ENCODE results near the gene BBS9. TPM values are rescaled to one million over a fixed set of nuclear protein-coding genes. Genes with fewer than 3 reads are reported as not detected.

The BBS9 gene
- total RNA-seq, 1 experiment from 2014 or later, result 16.1 TPM

DNA sequence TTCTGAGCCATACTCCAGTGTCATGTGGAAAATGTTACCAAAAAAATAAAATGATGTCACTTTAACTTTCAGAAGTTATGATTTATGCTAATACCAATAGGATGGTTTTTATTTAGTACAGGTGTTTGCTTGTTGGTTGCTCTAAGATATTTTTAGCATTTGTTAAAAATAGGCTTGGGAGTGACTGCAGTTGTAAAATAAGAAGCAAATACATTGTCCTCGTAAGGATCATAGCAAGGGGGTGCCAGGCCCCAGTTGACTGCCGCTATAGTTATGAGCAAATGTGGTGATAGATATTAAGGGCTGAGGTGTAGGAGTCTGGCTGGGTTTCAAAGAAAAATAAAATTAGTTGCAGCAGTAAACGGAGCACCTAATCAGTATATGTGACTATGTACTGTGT lies 421.6 kb downstream of the BBS9 start:
- DNase-seq (ENCODE audit: low read depth), result no peak

DNA sequence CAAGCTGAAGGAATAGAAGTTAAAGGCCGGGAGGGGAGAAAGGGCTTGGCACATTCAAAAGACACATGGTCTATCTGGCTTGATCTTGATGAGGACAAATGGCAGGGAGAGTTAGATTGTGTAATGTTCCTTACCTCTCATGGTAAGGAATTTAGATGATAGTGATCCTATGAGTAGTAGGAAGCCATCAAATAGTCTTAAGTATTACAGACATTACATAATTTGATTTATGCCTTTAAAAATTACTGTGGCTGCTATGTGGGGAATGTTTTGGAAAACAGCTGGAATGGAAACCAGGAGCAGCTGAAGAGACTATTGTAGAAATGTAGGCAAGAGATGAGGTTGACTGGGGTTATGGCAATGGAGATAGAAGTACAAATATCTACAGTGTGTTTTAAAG lies 424.7 kb downstream of the BBS9 start:
- DNase-seq (ENCODE audit: low read depth), result no peak

DNA sequence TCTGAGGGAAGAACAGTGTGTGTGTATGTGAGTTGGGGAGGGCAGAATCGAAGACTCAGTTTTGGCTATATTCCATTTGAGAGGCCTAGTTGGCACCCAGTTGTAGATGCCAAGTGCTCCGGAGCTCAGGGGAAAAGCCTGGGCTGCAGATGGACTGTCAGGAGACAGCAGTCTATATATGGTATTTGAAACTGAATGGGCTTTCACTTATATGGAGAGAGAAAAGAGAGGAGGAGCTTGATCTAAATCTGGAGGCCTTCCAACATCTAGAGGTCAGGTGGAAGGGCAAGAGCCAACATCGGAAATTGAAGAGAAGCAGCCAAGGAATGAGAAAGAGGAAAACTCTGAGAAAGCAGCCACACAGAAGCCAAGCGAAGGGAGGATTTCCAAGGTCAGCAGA lies 425.2 kb downstream of the BBS9 start:
- no peak for DNase-seq (ENCODE audit: low read depth)

DNA sequence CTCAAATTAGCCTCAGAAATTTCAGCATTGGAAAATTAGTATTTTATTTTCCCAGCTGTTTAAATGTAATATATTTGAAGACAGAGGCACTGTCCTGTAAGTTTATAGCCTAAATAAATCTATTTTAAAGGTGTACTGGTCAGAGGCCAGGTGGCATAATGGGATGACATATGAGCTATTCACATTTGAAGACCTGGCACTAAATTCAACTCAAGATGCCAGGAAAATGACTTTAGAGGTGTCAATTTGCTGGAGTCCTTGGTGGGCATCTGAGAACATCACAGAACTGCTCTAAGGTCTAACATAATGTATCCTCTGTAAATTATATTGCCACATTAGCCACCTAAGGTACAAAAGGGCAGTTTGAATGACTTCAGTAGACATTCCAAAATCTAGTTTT lies 427.1 kb downstream of the BBS9 start:
- DNase-seq (ENCODE audit: low read depth), result no peak

DNA sequence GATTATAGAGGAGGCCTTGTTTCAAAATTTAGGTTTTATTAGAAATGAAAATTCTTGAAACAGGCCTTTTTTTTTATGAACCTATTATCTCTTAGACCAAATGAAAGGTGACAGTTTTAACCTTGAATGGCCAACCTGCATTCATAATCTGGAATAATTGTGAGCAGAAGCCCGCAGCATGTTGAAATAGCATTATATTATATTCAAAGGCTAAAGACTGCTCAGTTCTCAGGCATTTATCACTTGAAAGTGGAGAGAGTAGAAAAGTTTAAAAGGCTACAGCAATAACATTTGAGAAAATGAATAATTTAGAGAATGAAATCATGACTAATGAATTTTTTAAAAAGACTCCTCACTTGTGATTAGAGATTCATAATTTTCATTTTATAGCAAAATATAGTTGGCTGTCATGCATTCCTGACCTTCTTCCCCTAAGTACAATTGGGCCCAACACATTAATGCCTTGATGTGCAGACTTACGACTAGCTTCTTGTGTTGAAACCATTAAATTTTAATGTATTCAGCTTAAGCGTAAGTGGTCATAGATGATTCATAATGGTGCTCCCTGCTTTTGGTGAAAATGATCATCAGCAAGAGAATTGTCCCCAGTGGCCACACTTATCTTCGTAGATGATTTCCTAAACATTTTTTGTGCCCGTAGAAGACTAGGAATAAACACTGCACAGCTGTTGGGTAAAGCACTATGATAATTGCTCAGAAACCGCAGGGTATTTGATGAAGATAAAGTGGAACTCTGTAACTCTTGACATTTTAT lies 429.4 kb downstream of the BBS9 start:
- DNase-seq (ENCODE audit: low read depth), result no peak

DNA sequence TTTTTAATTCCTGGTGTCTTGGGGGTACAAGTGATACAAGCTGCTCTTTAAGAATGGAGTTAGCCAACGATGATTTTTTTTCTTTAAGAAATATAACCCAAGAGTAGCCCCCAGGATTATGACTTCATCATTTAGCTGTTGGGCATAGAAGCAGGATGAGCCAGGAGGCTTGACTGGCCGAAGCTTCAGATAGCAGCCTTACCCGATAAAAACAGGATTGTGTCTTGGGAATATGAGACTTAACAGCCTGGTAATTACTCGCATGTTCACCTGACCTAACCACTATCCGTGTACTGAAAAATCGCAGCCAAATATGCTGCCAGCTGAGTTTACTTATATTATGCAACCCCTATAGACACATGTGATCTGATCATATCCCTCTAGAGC lies 430.0 kb downstream of the BBS9 start:
- DNase-seq (ENCODE audit: low read depth), result no peak

DNA sequence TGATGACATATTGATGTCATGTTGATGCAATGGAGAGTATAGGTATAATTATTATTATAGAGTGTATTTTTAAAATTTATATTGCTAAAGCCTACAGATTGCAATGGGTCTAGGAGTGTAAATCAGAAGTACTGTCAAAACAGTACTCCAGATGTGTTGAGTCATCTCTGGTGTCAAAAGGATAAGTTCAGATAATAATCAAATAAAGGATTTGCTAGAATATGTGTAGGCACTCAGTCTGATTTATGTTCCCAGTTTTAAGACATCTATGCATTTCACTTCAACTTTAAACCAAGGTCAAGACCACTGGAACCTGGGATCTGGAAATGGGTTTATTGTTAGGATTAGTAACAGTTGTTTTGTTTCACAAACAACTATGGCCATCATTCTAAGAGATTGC lies 433.6 kb downstream of the BBS9 start:
- DNase-seq (ENCODE audit: low read depth), result no peak

DNA sequence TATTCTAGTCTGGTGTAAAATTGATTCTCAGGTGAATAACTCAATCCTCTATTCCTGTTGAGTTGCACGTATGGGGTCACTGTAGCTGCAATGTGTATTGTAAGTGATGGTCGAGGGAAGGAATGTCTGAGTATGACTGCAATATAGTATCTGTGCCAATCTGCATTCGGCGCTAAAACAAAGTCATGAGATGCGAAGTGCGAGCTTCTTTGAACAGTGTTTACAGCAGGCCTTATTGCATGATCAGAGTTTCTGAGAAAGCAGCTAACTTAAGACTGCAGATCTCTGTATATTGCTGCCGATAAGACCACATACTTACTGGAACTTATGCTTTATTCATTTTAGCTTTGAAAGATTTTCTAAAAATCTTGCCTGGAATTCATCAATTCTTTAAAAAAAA lies 434.3 kb downstream of the BBS9 start:
- no peak for DNase-seq (ENCODE audit: low read depth)

DNA sequence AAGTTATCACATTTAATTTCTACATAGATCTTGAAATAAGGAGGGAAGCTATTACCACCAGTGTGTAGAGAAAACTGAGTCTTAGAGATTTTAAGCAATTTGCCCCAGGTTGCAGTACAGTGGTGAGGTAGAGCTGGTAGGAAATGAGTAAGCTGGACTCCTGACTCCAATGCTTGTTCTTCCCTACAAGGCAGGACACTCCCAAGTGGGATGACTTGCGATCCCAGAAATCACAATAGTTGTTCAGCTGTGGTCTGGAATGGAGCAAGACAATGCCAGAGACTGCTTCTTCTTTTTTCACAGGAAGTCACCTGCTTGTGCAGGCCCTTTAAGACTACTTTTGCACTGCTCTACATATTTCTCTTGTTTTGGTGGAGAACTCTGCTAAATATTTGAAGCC lies 448.8 kb downstream of the BBS9 start:
- no peak for DNase-seq (ENCODE audit: low read depth)

DNA sequence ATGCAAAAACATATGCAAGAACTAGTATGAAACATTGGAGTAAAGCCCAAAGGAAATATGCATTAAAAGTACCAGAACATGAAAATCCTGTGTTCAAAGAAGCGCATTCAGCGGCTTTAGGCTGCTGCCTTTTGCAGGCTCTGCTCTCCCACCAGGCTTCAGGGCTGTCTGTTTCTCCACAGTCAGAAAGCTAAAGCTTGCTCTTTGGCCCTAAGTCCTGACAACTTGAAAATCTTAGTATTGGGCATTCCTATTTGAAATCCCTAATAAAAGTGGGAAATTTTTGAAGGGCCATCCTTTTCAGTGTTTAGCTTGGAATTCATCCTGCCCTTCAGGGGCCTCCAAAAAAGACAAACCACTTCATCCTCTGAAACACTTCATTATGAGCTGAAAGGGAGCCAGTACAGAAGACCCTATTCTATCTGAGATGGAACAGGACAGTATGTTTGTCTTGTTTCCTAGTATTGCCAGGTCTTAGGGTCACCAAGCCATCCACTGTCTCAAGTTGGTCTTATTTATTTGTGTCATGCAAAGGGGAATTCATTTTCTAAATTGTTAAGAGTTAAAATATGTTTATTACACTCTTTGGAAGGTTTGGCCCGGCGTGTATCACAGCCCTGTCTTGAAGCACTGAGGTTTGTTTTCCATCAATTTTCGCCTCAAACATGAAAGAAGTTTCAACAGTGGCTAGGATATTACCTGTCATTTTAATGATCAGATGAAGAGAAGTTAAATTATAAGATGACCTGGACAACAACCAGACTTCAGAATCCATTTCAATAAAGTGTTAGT lies 449.7 kb downstream of the BBS9 start:
- no peak for DNase-seq (ENCODE audit: low read depth)

DNA sequence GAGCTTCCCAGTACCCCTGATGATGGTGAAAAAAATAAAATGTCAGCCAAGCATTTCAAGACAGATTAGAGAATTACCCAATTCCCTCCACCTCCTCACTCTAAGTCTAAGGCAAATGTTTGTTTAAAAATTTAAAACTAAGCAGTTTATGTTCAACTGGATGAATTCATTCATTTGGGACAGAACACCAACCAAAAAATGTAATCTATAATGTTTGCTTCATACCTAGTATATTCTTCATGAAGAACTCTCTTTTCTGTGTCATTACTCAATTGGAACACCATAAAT lies 450.3 kb downstream of the BBS9 start:
- no peak for DNase-seq (ENCODE audit: low read depth)

DNA sequence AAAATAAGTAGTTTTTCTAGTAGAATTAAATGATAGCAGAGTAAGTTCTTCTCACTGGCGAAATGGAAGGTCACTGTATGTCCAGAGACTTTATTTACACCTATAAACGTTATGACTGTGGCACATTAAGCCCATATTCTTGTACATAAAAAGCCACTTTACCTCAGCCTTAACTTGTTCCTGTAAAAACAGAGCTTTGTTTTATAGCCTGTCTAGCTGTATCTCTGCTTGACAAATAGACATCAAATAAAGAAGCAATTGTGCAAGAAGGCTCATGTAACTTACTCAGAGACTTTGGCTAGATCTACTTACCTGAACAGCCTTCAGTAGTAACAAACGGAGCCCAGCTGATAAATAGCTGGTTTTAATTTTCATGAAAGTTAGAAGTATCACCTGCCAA lies 451.9 kb downstream of the BBS9 start:
- no peak for DNase-seq (ENCODE audit: low read depth)

DNA sequence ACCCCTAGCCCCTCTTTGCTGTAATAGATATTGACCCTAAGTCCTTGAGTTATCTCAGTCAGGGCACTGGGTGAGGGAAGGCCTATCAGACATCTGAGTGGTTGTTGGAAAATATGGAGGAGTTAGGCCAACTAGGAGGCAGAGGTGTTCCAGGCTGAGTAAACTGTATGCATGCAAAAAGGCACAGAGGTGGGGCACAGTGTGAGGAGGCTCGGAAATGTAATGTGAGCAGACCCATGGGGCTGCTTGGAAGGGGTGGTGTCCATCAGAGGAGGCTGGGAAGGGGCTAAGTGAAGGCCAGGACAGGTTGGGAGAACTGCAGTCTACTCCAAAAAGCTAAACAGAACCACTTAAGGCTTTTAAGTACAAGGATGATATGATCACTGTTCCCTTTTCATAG lies 452.7 kb downstream of the BBS9 start:
- DNase-seq (ENCODE audit: low read depth), result no peak

DNA sequence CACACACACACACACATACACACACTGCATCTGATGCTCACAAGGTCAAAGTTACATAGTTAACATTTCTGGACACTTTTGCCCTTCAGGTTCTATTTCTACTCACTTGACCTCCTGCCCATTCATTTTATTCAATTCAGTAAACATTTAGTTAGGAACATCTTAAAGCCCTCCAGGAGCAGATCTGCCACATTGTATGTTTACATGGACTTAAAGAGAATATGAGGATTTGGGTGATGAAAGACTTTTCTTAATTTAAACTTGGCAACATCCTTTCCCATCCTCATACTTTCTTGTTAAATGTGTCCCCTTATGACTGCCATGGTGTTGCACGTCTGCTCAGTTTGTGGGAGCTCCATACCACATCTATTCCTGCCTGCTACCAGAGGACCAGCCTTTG lies 453.2 kb downstream of the BBS9 start:
- no peak for DNase-seq (ENCODE audit: low read depth)

DNA sequence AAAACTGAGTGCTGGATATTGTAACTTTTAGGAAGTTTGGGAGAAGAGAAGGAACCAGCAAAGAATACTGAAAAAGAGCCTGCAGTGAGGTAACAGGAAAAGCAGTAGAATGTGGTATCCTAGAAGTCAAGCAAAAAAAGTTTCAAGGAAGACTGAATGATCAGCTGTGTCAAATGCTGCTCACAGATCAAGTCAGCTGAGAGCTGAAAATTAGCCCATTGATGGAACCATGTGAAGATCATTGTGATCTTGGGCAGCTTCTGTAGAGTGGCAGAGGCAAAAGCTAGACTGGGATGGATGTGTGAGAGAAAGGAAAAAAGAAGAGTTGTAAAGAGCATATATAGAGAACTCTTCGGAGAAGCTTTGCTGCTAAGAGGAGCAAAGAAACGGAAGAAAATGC lies 460.5 kb downstream of the BBS9 start:
- no peak for DNase-seq (ENCODE audit: low read depth)

DNA sequence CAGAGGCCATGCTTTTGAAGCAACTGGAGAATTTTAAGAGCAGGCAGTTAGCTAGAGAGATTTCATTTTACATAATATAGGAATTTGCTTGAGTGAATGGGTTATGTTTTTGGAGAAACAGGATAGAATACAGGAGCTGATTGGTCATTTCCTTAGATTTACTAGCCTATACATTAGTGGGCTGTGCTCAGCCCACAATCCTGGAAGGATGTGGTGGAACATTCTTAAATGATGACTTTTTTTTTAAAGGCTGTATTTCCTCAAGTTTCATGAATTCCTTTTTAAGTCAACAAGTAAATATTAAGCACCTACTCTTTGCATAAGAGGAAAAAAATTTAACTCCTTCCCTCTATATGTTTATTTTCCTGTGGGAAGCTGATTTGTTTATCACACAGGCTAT lies 461.6 kb downstream of the BBS9 start:
- DNase-seq (ENCODE audit: low read depth), result peak; percentile 35

DNA sequence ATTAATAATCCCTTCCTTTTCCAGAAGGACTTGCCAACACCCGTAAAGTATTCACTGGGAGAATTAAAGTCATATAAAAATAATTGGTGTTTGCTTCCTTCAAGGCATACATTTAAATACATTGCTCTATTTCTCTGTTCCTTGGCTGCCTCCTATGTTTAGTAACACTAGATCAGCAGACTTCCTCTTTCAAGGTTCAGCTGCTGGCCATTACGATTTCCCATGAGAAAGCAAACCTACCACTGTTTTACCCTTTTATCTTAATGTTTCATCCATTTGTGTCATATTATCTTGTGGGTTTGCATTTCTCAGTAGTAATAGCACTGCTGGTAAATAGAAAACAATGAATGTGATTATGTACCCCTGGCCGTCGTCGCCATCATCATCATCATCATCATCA lies 462.1 kb downstream of the BBS9 start:
- DNase-seq (ENCODE audit: low read depth), result peak; percentile 12

DNA sequence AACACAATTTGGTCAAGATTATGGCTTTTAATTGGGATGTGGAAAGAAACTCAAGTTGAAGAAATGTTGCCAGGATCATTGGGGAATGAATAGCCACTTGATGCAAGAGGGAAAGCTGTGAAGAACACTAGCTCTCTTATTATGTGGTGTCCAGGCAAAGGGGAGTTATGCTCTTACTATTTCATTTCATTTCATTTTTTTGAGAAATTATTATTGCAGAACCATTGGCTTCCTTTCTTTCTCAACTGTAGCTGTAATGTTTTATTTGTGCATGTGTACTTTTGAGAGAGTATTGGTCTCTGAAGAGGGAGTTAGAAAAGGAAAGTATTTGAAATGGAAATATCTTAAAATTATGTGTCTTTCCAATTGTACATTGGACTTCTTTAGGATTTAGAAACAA lies 463.4 kb downstream of the BBS9 start:
- no peak for DNase-seq (ENCODE audit: low read depth)

DNA sequence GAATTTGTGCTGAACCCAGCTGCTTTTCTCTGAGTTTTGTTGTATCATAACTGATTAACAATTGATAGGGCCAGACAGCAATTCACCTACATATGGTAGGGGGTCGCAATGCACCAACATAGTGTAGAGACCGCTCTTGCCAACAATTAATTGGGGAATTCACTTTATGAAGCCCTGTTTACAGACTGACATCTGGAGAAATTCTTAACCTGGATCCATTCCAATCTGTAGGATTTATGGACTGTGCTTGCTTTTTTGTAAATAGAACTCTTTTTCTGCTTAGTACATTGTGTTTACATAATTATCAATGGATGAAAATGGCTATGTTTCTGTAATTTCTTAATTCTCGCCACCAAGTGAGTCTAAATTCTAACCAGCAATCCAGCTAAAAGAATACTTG lies 464.2 kb downstream of the BBS9 start:
- DNase-seq (ENCODE audit: low read depth), result no peak

DNA sequence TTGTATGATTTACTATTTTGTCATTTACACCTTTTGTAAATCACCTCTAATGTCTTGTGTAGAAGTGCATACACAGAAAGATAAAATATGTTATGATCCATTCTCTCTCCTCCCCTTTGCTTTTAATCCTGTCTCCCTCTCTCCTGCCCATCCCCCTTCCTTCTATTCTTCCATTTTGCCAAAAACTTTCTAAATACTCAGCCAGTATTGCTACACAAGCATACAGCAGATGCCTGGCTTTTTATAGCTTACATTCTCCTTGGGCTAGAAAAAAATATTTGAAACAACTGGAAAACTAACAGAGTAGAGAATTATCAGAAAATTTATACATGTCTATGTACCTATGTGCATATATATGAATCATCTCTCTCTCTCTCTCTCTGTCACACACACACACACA lies 467.3 kb downstream of the BBS9 start:
- no peak for DNase-seq (ENCODE audit: low read depth)

DNA sequence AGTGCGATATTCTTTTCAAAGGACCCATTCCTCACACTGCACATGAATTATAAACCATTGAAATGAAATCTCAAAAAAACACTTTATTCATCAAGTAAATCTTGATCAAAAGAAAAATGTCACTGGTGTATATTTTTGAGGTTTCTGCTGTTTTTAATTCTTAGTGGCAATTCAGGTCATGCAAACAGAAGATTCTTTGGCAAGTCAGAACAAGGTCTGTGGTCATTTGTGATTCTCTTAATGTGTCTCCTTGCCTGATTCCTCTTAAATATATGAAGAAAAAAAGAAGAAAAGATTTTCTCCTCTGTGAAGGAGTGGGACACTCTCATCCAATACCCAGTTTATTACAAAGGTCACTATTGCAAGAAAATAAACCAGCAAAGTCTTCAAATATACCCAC lies 467.8 kb downstream of the BBS9 start:
- DNase-seq (ENCODE audit: low read depth), result no peak

DNA sequence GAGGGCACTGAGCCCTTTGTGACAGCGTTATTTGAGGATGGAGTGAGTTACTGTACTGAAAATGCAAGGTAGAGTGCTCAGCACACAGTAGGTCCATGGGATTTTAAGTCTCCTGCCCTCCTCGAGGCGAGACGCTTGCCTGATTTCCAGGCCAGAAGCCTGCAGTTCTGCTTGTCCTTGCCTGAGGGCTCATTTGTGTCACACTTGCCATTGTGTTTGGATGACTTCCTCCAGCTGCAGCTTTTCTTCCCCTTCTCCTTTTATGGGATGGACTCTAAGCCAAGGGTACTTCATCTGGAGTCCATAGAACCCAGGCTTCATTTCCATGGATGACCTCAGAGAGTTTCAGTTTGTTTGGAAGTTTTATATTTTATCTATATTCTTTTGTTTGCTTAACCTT lies 471.7 kb downstream of the BBS9 start:
- DNase-seq (ENCODE audit: low read depth), result peak; percentile 29

DNA sequence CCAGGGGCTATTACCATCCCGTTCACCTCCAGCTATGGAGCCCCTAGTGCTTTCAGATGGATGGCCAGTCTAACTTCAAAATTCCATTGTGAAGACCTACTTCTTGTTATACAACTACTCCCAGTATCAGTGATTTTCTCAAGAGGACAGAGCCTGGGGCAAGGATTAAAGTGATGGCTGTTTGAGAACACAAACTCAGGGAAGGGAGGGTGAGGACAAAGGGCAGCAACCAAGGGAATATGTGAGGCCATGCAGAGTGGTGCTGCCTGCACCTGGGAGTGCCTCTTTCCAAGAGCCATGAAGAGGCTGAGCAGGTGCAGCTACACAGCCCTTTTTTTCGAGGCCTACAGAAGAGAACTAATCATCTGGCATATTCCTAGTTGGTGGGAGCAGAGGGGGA lies 472.5 kb downstream of the BBS9 start:
- no peak for DNase-seq (ENCODE audit: low read depth)

DNA sequence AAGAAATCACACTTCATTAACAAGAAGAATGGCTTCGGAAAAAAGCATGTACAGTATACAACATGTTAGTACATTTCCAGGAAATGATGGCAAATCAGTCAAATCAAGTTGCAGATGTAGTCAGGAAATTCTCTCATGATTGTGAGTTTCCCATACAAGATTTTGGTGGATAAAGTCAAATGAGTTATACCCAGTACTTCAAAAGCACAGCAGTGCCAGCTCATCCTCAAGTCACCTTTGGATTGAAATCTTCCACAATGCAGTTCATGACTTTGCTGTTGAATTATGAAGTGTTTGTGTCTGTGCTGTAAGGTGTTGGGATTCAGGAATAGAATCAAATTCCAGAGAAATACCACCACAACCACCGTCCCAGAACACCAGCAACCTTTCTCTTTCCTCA lies 474.7 kb downstream of the BBS9 start:
- DNase-seq (ENCODE audit: low read depth), result no peak

All from RPMI7951 (cell line).